H1 (cell line): ENCODE measurements around the gene ADD1. TPM values are rescaled to one million over a fixed set of nuclear protein-coding genes. Genes with fewer than 3 reads are reported as not detected.

ENCODE experiments used
- CTCF ChIA-PET: fragments of 300-600 bp; sonication (Branson Sonifier 250); formaldehyde crosslinking; loops from one replicate; lab custom pipeline; 2021; ENCODE audit not compliant: partially characterized antibody; lab: Charles Lee
- POLR2A ChIA-PET: fragments of 300-600 bp; sonication (Branson Sonifier 250); formaldehyde crosslinking; loops from one replicate; lab custom pipeline; 2021; ENCODE audit warnings: inconsistent platforms; ENCODE audit not compliant: partially characterized antibody; lab: Charles Lee
- DNase-seq, 2 experiments: peaks; one replicate each; pipeline versions ENCODE4 v3.0.0 to v3.0.0-alpha.2; 2010 to 2022; ENCODE audit warnings: low spot score in 2 of 2, low read depth in 1 of 2, mixed read lengths in 1 of 2
- FAIRE-seq: peaks from 2 replicates; lab custom pipeline; 2011; peaks lifted over from hg19 to GRCh38; lab: Jason Lieb, UNC
- H2AFZ ChIP-seq: 2 replicates; pipeline ENCODE4 v1.8.1; 2012; ENCODE audit warnings: low read length, inconsistent platforms
- H2AK5ac ChIP-seq: 2 replicates; pipeline ENCODE4 v1.6.1; 2013; ENCODE audit warnings: low read depth, low read length
- H2BK120ac ChIP-seq: replicated peaks from 2 replicates; pipeline ENCODE3; 2013; ENCODE audit warnings: low read depth, low read length, inconsistent platforms
- H2BK12ac ChIP-seq: 2 replicates; pipeline ENCODE4 v1.6.1; 2013; ENCODE audit warnings: low read depth, low read length
- H2BK15ac ChIP-seq: 2 replicates; pipeline ENCODE4 v1.6.1; 2013; ENCODE audit warnings: low read length
- H2BK20ac ChIP-seq: 2 replicates; pipeline ENCODE4 v1.6.1; 2013; ENCODE audit warnings: low read length
- H2BK5ac ChIP-seq: 2 replicates; pipeline ENCODE4 v1.6.1; 2013; ENCODE audit warnings: low read depth, low read length
- H3K14ac ChIP-seq: 2 replicates; pipeline ENCODE4 v1.6.1; 2013; ENCODE audit warnings: inconsistent platforms; ENCODE audit not compliant: insufficient read length
- H3K18ac ChIP-seq: 2 replicates; pipeline ENCODE4 v1.6.1; 2013; ENCODE audit warnings: low read length; ENCODE audit errors: extremely low read depth
- H3K23ac ChIP-seq: 2 replicates; pipeline ENCODE4 v1.6.1; 2013; ENCODE audit warnings: inconsistent platforms; ENCODE audit not compliant: insufficient read length
- H3K23me2 ChIP-seq: 2 replicates; pipeline ENCODE4 v1.6.1; 2013; ENCODE audit warnings: low read depth, low read length
- H3K27ac ChIP-seq: 2 replicates; pipeline ENCODE4 v1.6.1; 2011; ENCODE audit warnings: low read depth, low read length, inconsistent platforms
- H3K27me3 ChIP-seq, 4 experiments: replicated peaks in 1 of 4; 1 replicate in 1 of 4; 2 replicates in 3 of 4; pipeline versions ENCODE4 v1.6.1 to v1.8.1; 2011 to 2013; ENCODE audit warnings: low read length in 3 of 4, mild to moderate bottlenecking in 3 of 4, inconsistent platforms in 2 of 4, mixed read lengths in 2 of 4, moderate library complexity in 1 of 4; ENCODE audit not compliant: control insufficient read depth in 3 of 4, insufficient read depth in 3 of 4; ENCODE audit errors: extremely low read depth in 1 of 4
- H3K36me3 ChIP-seq, 4 experiments: 2 replicates each; pipeline versions ENCODE4 v1.6.1 to v1.8.1; 2011 to 2013; ENCODE audit warnings: mild to moderate bottlenecking in 4 of 4, low read length in 3 of 4, moderate library complexity in 2 of 4, control low read depth in 1 of 4, inconsistent platforms in 1 of 4; ENCODE audit not compliant: insufficient read depth in 4 of 4, control insufficient read depth in 2 of 4
- H3K4ac ChIP-seq: replicated peaks from 2 replicates; pipeline ENCODE3; 2013; ENCODE audit warnings: low read length, low read depth, mixed read lengths, inconsistent platforms; ENCODE audit not compliant: insufficient read length
- H3K4me1 ChIP-seq, 4 experiments: replicated peaks in 1 of 4; 1 replicate in 1 of 4; 2 replicates in 3 of 4; pipeline versions ENCODE4 v1.6.1 to v1.8.1; 2011 to 2013; ENCODE audit warnings: low read length in 3 of 4, inconsistent platforms in 2 of 4, mixed read lengths in 1 of 4; ENCODE audit not compliant: insufficient read depth in 4 of 4, control insufficient read depth in 3 of 4
- H3K4me2 ChIP-seq, 2 experiments: 2 replicates each; pipeline versions ENCODE4 v1.6.1 to v1.8.1; 2011 to 2013; ENCODE audit warnings: low read depth in 2 of 2, low read length in 2 of 2, control low read depth in 1 of 2, inconsistent platforms in 1 of 2, mild to moderate bottlenecking in 1 of 2; ENCODE audit not compliant: insufficient read depth in 1 of 2
- H3K4me3 ChIP-seq, 4 experiments: fragments of 200-600, 300-600 bp in 1 of 4; sonication (generic), shearing (Covaris generic), sonication (Bioruptor Twin) in 1 of 4; 2 replicates each; pipeline versions ENCODE4 v1.5.1 to v1.8.1; 2011 to 2016; ENCODE audit warnings: low read length in 4 of 4, low read depth in 3 of 4, control low read depth in 2 of 4, inconsistent platforms in 2 of 4, mild to moderate bottlenecking in 2 of 4, mixed read lengths in 1 of 4, moderate library complexity in 1 of 4; ENCODE audit not compliant: insufficient read depth in 2 of 4; ENCODE audit errors: extremely low read depth in 1 of 4
- H3K56ac ChIP-seq: replicated peaks from 2 replicates; pipeline ENCODE3; 2013; ENCODE audit warnings: low read depth, mild to moderate bottlenecking, mixed read lengths, low read length, inconsistent platforms; ENCODE audit not compliant: insufficient read length
- H3K79me1 ChIP-seq: 2 replicates; pipeline ENCODE4 v1.6.1; 2013; ENCODE audit warnings: low read depth, low read length, control low read depth
- H3K79me2 ChIP-seq, 2 experiments: 2 replicates each; pipeline versions ENCODE4 v1.6.1 to v1.8.1; 2012 to 2013; ENCODE audit warnings: low read length in 2 of 2, mild to moderate bottlenecking in 2 of 2, inconsistent platforms in 1 of 2; ENCODE audit not compliant: insufficient read depth in 2 of 2, control insufficient read depth in 1 of 2
- H3K9ac ChIP-seq, 4 experiments: replicated peaks in 1 of 4; 1 replicate in 1 of 4; 2 replicates in 3 of 4; pipeline versions ENCODE4 v1.6.1 to v1.8.1; 2011 to 2013; ENCODE audit warnings: low read depth in 3 of 4, low read length in 3 of 4, control low read depth in 2 of 4, mild to moderate bottlenecking in 2 of 4, moderate library complexity in 2 of 4, inconsistent platforms in 1 of 4; ENCODE audit errors: extremely low read depth in 1 of 4
- H3K9me3 ChIP-seq, 2 experiments: 2 replicates each; pipeline versions ENCODE4 v1.6.1 to v1.8.1; 2012 to 2013; ENCODE audit warnings: mild to moderate bottlenecking in 2 of 2, moderate library complexity in 2 of 2, control low read depth in 1 of 2, inconsistent platforms in 1 of 2, low read depth in 1 of 2, low read length in 1 of 2, mixed read lengths in 1 of 2; ENCODE audit not compliant: insufficient read depth in 2 of 2
- H4K20me1 ChIP-seq, 2 experiments: replicated peaks in 1 of 2; 2 replicates each; pipeline versions ENCODE3 to v1.8.1; 2011 to 2013; ENCODE audit warnings: inconsistent platforms in 2 of 2, low read length in 2 of 2, mild to moderate bottlenecking in 1 of 2; ENCODE audit not compliant: insufficient read depth in 2 of 2, control insufficient read depth in 1 of 2
- H4K5ac ChIP-seq: 2 replicates; pipeline ENCODE4 v1.6.1; 2013; ENCODE audit warnings: low read length, low read depth, mixed read lengths, inconsistent platforms; ENCODE audit not compliant: insufficient read length
- H4K8ac ChIP-seq: 2 replicates; pipeline ENCODE4 v1.8.0; 2013; ENCODE audit warnings: mild to moderate bottlenecking, moderate library complexity, low read length, inconsistent platforms; ENCODE audit not compliant: insufficient read depth; ENCODE audit errors: extremely low read depth
- H4K91ac ChIP-seq: replicated peaks from 2 replicates; pipeline ENCODE3; 2013; ENCODE audit warnings: low read length, mixed read lengths, inconsistent platforms; ENCODE audit not compliant: insufficient read length
- CEBPB ChIP-seq: IDR thresholded peaks from 2 replicates; pipeline ENCODE4 v1.6.1; 2012; ENCODE audit warnings: low read depth, low read length
- CHD2 ChIP-seq: IDR thresholded peaks from 2 replicates; pipeline ENCODE4 v1.6.1; 2012; ENCODE audit warnings: low read length, improper control_type of control experiment
- EGR1 ChIP-seq: IDR thresholded peaks from 2 replicates; pipeline ENCODE4 v1.6.1; 2011; ENCODE audit warnings: low read depth, low read length, borderline replicate concordance
- HDAC2 ChIP-seq, 2 experiments: fragments of 300-600 bp in 1 of 2; sonication (generic) in 1 of 2; IDR thresholded peaks; 2 replicates each; pipeline ENCODE4 v1.6.1; 2011 to 2012; ENCODE audit warnings: low read depth in 2 of 2, low read length in 2 of 2, mild to moderate bottlenecking in 2 of 2, moderate library complexity in 2 of 2, borderline replicate concordance in 1 of 2, inconsistent platforms in 1 of 2
- KDM5A ChIP-seq: fragments of 200-600 bp; IDR thresholded peaks from 2 replicates; pipeline ENCODE4 v1.7.1; 2012; ENCODE audit warnings: mild to moderate bottlenecking, low read length, inconsistent platforms, mixed read lengths
- NANOG ChIP-seq: IDR thresholded peaks from 2 replicates; pipeline ENCODE4 v1.6.1; 2011; ENCODE audit warnings: low read length, low read depth, mild to moderate bottlenecking, inconsistent platforms; ENCODE audit not compliant: insufficient read depth, poor library complexity, severe bottlenecking
- NRF1 ChIP-seq: IDR thresholded peaks from 2 replicates; pipeline ENCODE4 v1.6.1; 2011; ENCODE audit warnings: mild to moderate bottlenecking, low read depth, low read length, improper control_type of control experiment
- PHF8 ChIP-seq: fragments of 200-600 bp; sonication (generic); conservative IDR thresholded peaks from 2 replicates; pipeline ENCODE4 v1.7.1; 2012; ENCODE audit warnings: low read depth, mild to moderate bottlenecking, inconsistent platforms, low read length, moderate library complexity
- POU5F1 ChIP-seq: IDR thresholded peaks from 2 replicates; pipeline ENCODE4 v1.6.1; 2011; ENCODE audit warnings: low read depth, mild to moderate bottlenecking, low read length, moderate library complexity
- SRF ChIP-seq: IDR thresholded peaks from 2 replicates; pipeline ENCODE4 v1.6.1; 2011; ENCODE audit warnings: mild to moderate bottlenecking, low read depth, low read length, moderate library complexity
- TEAD4 ChIP-seq: IDR thresholded peaks from 2 replicates; pipeline ENCODE4 v1.6.1; 2012; ENCODE audit warnings: low read depth, low read length, inconsistent platforms, mixed read lengths
- WGBS, 2 experiments: shearing (Covaris generic) in 1 of 2; methylation state at CpG; one replicate each; pipeline versions ENCODE4 v1.1.6 to v1.1.7; 2013 to 2015; ENCODE audit warnings: low lambda C conversion rate in 2 of 2, mixed read lengths in 2 of 2, inconsistent platforms in 1 of 2, low coverage in 1 of 2, missing lambda C conversion rate in 1 of 2; ENCODE audit not compliant: insufficient replicate concordance in 2 of 2, insufficient coverage in 1 of 2, insufficient read length in 1 of 2; ENCODE audit errors: extremely low coverage in 1 of 2, missing lambda C conversion rate in 1 of 2; 5-methylcytosine and 5-hydroxymethylcytosine counted together
- polyA plus RNA-seq, 7 experiments: library from polyadenylated mRNA; depleted of rRNA in 3 of 7; stranded (reverse) in 5 of 7; unstranded in 2 of 7; fragments of >200 nt in 5 of 7; fragments of 200-250 nt in 2 of 7; gene quantifications; 1 replicate in 5 of 7; 2 replicates in 1 of 7; 4 replicates in 1 of 7; pipeline versions ENCODE4 v1.2.1 to v1.2.3, GENCODE V29; 2011 to 2013; ENCODE audit warnings: missing spikeins in 2 of 7, mixed read lengths in 2 of 7
- total RNA-seq: library from RNA; stranded (reverse); fragmentation: NEBNext Ultra II Directional; extraction: Animal tissue kit (Norgen Biotek cat#: 25700); gene quantifications from 2 replicates; pipeline ENCODE4 v1.2.1, GENCODE V29; 2021
- TF ChIP-seq, protein P1 (sequence below): IDR thresholded peaks from 2 replicates; pipeline ENCODE4 v1.6.1; 2012; ENCODE audit warnings: inconsistent platforms
- TF ChIP-seq, protein P2 (sequence below): IDR thresholded peaks from 2 replicates; pipeline ENCODE4 v1.6.1; 2012; ENCODE audit warnings: low read length, inconsistent platforms

The ADD1 gene
- total and polyA plus RNA-seq, 2 of the 8 experiments (the other 6 are each of a cell fraction or from before 2014, with no cell fraction given), result 113 to 143 TPM

- Histone ChIP-seq H2BK120ac (no peak overlapping the region), H4K5ac (no peak overlapping the region), H3K36me3 (no peaks in the 10 kb centered on the region), H3K4me1 (peaks cover 3 to 18% (median 11%) of the 10 kb centered on the region in 4 experiments; a peak in 5 of 7 replicates), H3K27me3 (no peaks in the 10 kb centered on the region), H3K56ac (no peak overlapping the region), H3K79me2 (peaks cover 9 to 88% of the 10 kb centered on the region in 2 experiments), H3K4me2 (no peak overlapping the region), H3K4me3 (no peak overlapping the region), H2AK5ac (no peak overlapping the region), H2BK15ac (no peak overlapping the region), H2BK20ac (no peak overlapping the region), H4K20me1 (peaks cover 3 to 9% of the 10 kb centered on the region in 2 experiments), H3K18ac (no peak overlapping the region), H3K23me2 (no peaks in the 10 kb centered on the region), H2AFZ (no peak overlapping the region), H3K9me3 (no peaks in the 10 kb centered on the region), H2BK5ac (no peak overlapping the region), H2BK12ac (no peak overlapping the region), H3K79me1 (peaks cover 8% of the 10 kb centered on the region; the same call in 1 of the 2 replicates), H3K9ac (no peak overlapping the region), H4K8ac (no peak overlapping the region), H3K4ac (no peak overlapping the region), H3K23ac (no peak overlapping the region), H3K27ac (no peak overlapping the region), H3K14ac (no peak overlapping the region), H4K91ac (no peak overlapping the region)
- WGBS, 2 experiments, result 88% methylated on average over 6 of the region's 6 CpGs; no CpG with 5 or more reads in 1 of the 2 experiments
- FAIRE-seq (no peak), DNase-seq (no peak)
- POLR2A ChIA-PET, result no interaction called here
- CTCF ChIA-PET, result no interaction called here
- TF ChIP-seq NRF1 (no peak), KDM5A (no peak), NANOG (no peak), HDAC2 (IDR thresholded peaks at IDR 0.05; ENCODE audit: borderline replicate concordance in 1 of 2, low read depth in 2 of 2, low read length in 2 of 2) (no peak), CEBPB (no peak), SRF (no peak), EGR1 (no peak), CHD2 (no peak), TEAD4 (no peak), POU5F1 (no peak), PHF8 (no peak)
- TF ChIP-seq, protein P1, sequence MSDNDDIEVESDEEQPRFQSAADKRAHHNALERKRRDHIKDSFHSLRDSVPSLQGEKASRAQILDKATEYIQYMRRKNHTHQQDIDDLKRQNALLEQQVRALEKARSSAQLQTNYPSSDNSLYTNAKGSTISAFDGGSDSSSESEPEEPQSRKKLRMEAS, result no peak
- TF ChIP-seq, protein P2, sequence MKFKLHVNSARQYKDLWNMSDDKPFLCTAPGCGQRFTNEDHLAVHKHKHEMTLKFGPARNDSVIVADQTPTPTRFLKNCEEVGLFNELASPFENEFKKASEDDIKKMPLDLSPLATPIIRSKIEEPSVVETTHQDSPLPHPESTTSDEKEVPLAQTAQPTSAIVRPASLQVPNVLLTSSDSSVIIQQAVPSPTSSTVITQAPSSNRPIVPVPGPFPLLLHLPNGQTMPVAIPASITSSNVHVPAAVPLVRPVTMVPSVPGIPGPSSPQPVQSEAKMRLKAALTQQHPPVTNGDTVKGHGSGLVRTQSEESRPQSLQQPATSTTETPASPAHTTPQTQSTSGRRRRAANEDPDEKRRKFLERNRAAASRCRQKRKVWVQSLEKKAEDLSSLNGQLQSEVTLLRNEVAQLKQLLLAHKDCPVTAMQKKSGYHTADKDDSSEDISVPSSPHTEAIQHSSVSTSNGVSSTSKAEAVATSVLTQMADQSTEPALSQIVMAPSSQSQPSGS, result no peak
Observed at GRCh38 chr4:2869659-2870058, 26.0 kb downstream of the ADD1 start.
